ENCODE measurements around the gene TRABD2B. TPM values are rescaled to one million over a fixed set of nuclear protein-coding genes. Genes with fewer than 3 reads are reported as not detected.

Gene TRABD2B
- total and polyA plus RNA-seq, 2 donors (not counting 3 experiments of a cell fraction or from before 2014, with no cell fraction given): not detected

GRCh38 chr1:47793563-47793962, 203.6 kb downstream of the TRABD2B start:
- no peak for TF ChIP-seq MYC (IDR thresholded peaks at IDR 0.05; ENCODE audit: low read depth, low read length)
- TF ChIP-seq CTCF (IDR thresholded peaks at IDR 0.05; ENCODE audit: extremely low read depth in 1 of 2, insufficient read depth in 1 of 2, low read depth in 1 of 2, low read length in 2 of 2): no peak
- TF ChIP-seq POLR2A (IDR thresholded peaks at IDR 0.05; ENCODE audit: low read depth, low read length): no peak
- TF ChIP-seq GATA2 (IDR thresholded peaks at IDR 0.05; ENCODE audit: insufficient read depth, insufficient read length, low read depth, low read length): no peak
- no peak for TF ChIP-seq FOS (IDR thresholded peaks at IDR 0.05; ENCODE audit: borderline replicate concordance, insufficient read depth, low read length)
- no peak for TF ChIP-seq EZH2 (IDR thresholded peaks at IDR 0.05; ENCODE audit: borderline replicate concordance, low read depth, low read length, severe bottlenecking)
- no peak for TF ChIP-seq POLR2AphosphoS5 (IDR thresholded peaks at IDR 0.05; ENCODE audit: insufficient read depth, low read depth, low read length)
- no peak for TF ChIP-seq MAX (IDR thresholded peaks at IDR 0.05; ENCODE audit: insufficient read depth, insufficient read length)
- no peak for TF ChIP-seq JUN (IDR thresholded peaks at IDR 0.05; ENCODE audit: borderline replicate concordance, insufficient read depth, insufficient read length, low read depth)
- H3K9ac ChIP-seq (replicated peaks; ENCODE audit: extremely low read depth, insufficient read depth, low read length): no peak overlapping the region
- no peaks in the 10 kb centered on the region for H3K27me3 ChIP-seq (ENCODE audit: control insufficient read depth in 2 of 2, insufficient read depth in 2 of 2, low read length in 2 of 2)
- no peak overlapping the region for H3K27ac ChIP-seq (ENCODE audit: insufficient read depth, low read depth, low read length)
- no peak overlapping the region for H3K4me3 ChIP-seq (replicated peaks in 1 of 3; ENCODE audit: insufficient read depth in 1 of 3, low read depth in 1 of 3, low read length in 3 of 3)
- intact Hi-C loops (cut with micrococcal nuclease): no loop called here
- no peaks in the 10 kb centered on the region for H3K9me1 ChIP-seq (replicated peaks; ENCODE audit: control insufficient read depth, extremely low read depth, insufficient read depth, low read length)
- H3K36me3 ChIP-seq (ENCODE audit: control insufficient read depth in 2 of 2, extremely low read depth in 1 of 2, insufficient read depth in 2 of 2, low read length in 2 of 2): no peaks in the 10 kb centered on the region
- H3K4me1 ChIP-seq (ENCODE audit: control insufficient read depth, extremely low read depth, insufficient read depth, low read length): no peaks in the 10 kb centered on the region
- no peak overlapping the region for H2AFZ ChIP-seq (ENCODE audit: low read depth, low read length)
- POLR2A ChIA-PET: no interaction called here
- no peaks in the 10 kb centered on the region for H3K79me2 ChIP-seq (ENCODE audit: control insufficient read depth, insufficient read depth, low read length)
- no peaks in the 10 kb centered on the region for H4K20me1 ChIP-seq (replicated peaks; ENCODE audit: control insufficient read depth, extremely low read depth, insufficient read depth, low read length)
- dilution Hi-C loops (cut with MboI; ENCODE audit: extremely low pct_ligation_motif_present, low sequenced_read_pairs): no loop called here
- no peaks in the 10 kb centered on the region for H3K9me3 ChIP-seq (replicated peaks; ENCODE audit: control insufficient read depth, insufficient read depth, low read length)
- no peak for FAIRE-seq
- DNase-seq (ENCODE audit: low read depth, low spot score): no peak
- BruUV-seq (replicated peaks): no TSS peak
- CTCF ChIA-PET: no interaction called here
- no peak overlapping the region for H3K4me2 ChIP-seq (ENCODE audit: insufficient read depth, low read length)
